Amygdala (tissue), 56 donors: ENCODE results near the gene CILP2.
A peak's percentile ranks its signal among the peaks of the same experiment; 100 is the strongest.

Experiments used
- DNase-seq, 56 donors: peaks; one replicate each; lab custom pipeline; 2025; lab: John Stamatoyannopoulos, UW

Gene CILP2

GRCh38 chr19:19540715-19541515 is 2.9 kb downstream of the CILP2 start:
- peak in 7 of 56 donors; percentile 10 to 47 (median 17) for DNase-seq

DNA sequence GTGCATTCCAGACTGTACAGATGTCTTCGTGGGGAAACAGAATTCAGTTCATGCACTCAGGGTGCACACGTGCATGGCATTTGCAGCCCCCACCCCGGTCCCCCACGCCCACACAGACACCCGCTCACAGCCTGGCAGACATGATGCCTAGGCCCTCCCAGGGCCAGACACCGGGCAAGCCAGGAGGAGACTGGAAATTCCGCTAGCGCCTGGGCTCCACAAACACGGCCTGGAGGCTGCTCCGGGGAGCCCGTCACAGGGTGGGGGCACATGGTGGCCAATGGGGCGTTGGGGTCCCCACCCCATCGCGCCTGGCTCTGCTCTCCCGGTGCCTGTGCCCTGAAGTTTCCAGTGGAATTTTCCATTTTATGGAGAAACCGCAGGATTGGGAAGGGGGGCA is 3.6 kb downstream of the CILP2 start:
- DNase-seq = no peak

DNA sequence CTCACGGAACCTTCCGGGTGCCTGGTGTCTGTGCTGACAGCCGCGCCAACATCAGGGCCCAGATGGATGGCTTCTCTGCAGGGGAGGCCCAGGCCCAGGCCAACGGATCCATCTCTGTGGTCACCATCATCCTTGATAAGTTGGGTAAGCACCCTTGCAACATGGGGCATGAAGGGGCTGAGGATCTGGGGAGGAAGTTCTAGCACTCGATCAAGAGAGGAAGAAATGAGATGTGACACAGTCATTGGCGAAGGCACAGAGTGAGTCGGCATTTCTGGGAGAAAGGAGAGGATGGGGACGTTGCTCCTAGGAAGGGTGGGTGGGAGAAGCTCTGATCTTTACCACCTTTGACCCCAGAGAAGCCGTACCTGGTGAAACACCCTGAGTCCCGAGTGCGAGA is 4.4 kb downstream of the CILP2 start:
- DNase-seq = no peak

DNA sequence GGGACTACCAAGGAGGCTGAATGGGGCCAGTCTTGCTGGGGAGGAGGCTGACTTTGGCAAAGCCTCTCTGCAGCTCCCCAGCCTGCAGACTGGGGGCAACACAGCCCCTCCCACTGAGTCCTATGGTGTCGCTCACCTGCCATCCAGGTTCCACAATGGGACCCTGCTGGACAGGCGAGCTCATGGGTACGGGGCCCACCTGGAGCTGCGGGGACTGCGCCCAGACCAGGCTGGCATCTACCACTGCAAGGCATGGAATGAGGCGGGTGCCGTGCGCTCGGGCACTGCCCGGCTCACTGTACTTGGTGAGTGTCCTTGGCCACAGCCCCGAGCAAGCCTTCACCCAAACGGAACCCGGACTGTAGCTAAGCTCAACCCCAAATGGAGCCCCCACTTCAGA is 5.0 kb downstream of the CILP2 start:
- no peak for DNase-seq

DNA sequence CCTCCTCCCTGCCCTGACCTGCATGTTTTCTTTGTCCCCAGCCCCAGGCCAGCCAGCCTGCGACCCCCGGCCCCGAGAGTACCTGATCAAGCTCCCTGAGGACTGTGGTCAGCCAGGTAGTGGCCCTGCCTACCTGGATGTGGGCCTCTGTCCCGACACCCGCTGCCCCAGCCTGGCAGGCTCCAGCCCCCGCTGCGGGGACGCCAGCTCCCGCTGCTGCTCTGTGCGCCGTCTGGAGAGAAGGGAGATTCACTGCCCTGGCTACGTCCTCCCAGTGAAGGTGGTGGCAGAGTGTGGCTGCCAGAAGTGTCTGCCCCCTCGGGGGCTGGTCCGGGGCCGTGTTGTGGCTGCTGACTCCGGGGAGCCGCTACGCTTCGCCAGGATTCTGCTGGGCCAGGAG is 5.6 kb downstream of the CILP2 start:
- no peak for DNase-seq

DNA sequence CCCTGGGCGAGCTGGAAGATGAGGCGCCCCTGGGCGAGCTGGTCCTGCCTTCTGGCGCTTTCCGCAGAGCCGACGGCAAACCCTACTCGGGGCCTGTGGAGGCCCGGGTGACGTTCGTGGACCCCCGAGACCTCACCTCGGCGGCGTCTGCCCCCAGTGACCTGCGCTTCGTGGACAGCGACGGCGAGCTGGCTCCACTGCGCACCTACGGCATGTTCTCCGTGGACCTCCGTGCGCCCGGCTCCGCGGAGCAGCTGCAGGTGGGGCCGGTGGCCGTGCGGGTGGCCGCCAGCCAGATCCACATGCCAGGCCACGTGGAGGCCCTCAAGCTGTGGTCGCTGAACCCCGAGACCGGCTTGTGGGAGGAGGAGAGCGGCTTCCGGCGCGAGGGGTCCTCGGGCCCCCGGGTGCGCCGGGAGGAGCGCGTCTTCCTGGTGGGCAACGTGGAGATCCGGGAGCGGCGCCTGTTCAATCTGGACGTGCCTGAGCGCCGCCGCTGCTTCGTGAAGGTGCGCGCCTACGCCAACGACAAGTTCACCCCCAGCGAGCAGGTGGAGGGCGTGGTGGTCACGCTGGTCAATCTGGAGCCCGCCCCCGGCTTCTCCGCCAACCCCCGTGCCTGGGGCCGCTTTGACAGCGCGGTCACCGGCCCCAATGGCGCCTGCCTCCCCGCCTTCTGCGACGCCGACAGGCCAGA is 6.3 kb downstream of the CILP2 start:
- no peak for DNase-seq

GRCh38 chr19:19544954-19545591 is 7.0 kb downstream of the CILP2 start:
- no peak for DNase-seq

DNA sequence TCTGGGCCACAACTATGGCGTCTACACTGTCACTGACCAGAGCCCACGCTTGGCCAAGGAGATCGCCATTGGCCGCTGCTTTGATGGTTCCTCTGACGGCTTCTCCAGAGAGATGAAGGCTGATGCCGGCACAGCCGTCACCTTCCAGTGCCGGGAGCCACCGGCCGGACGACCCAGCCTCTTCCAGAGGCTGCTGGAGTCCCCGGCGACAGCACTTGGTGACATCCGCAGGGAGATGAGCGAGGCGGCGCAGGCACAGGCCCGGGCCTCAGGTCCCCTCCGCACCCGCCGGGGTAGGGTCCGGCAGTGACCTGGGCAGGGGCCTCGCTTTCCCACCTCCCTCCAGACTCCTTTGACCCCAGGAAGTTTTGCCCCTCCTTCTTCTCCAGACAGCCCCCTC is 7.6 kb downstream of the CILP2 start:
- no peak for DNase-seq

DNA sequence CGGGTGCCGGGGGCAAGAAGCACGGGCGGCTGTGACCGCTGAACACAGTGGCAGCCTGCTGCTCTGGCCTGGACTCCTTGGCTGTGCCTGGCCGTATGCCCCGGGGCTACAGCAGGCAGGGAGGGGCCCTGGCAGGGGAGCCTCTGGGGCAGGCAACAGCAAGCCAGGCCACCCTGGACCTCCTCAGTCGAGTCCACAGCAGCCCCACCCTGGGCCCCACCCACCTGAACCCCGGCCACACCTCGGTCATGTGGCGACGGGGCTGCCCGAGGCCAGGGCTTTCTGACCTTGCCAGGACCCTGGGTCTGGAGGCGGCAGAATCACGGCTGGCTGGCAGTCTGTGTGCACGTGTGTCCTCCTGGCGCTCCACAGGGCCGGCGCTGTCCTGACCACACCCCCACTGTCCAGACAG is 8.7 kb downstream of the CILP2 start:
- peak in 1 of 56 donors; percentile 36 for DNase-seq

DNA sequence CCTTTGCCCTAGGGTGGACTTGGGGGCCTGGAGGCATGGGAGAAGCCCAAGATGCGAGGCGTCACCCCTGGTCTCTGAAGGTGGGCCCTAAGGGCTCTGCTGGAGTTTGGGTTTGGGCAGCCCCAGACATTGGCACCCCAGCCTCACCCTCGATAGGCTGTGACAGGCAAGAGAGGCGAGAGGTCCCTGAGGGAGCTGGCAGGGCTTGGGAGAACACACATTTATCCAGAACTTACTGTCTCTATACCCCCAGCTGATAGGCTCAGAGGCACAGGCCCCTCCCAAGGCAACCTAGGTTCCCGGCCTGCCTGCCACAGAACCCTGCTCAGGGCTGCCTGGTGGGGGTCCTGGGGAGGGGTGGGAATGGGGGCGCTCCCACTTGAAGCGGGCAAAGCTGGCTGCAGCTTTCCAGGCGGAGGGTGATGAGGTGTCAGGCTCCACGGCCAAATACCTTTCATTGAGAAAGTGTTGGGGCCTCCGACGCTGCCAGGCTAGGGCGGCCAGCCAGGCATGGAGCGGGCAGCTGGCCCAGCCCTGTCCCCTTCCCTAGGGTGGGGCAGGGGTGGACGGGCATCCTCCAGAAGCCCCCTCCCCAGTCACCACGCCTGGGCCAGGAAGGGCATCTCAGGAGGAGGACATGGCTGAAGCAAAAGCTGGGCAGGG is 9.7 kb downstream of the CILP2 start:
- DNase-seq = no peak

DNA sequence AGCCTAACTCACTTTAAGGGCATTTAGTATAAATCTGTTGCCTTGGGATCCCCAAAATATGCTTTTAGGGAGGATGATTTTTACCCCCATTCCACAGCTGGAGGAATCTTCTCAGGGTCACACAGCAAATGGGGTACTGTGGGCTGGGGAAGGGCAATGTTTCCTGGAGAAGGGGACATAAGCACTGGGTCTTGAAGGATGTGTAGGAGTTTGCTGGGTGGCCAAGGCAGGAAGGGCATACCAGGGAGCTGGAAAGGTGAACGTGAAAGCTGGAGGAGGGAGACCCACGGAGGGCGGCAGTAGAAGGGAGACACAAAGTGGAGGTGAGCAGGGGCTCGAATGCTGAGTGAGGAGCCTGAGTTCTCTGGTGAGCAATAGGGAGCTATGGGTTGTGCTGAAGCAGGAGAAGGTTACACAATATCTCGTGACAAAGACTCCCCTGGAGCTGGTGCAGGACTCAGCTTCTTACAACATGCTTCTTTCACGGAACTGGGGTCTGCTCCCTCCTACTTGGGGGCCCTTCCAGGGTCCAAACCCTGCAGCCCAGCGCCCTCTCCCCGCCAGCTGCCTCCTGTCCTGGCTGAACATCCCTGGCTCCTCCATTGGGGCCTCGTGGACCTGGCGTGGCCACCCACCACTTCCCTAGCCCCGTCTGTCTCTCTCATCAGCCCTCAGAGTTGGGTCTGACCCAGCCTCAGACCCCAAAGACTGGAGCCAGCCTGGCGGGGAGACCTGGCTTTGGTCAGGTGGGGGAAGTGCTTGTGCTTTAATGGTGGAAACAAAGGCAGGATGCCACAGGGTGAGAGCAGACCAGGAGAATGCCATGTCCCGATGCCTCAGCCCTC is 11.1 kb downstream of the CILP2 start:
- no peak for DNase-seq

GRCh38 chr19:19549804-19550464 is 11.9 kb downstream of the CILP2 start:
- no peak for DNase-seq

DNA sequence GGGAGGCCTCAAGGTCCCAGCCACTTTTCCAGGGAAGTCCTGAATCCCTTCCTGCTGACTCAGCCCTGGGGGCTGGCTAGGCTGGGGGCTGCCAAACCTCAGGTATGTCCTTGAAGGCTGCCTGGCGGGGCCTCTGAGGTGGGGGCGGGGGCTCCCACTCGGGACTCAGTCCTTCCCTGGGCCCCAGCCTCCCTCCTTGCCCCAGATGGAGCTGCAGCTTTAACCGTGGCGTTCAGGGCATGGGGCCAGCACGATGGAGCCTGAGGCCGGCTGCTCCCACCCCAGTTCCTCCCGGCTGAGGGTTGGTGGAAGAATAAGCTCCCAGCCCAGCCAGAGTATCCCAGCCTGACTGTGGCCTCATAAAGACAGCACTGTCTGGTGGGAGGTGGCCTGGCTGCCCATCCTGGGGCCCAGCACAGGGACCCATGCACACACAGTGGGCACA is 12.4 kb downstream of the CILP2 start:
- no peak for DNase-seq

DNA sequence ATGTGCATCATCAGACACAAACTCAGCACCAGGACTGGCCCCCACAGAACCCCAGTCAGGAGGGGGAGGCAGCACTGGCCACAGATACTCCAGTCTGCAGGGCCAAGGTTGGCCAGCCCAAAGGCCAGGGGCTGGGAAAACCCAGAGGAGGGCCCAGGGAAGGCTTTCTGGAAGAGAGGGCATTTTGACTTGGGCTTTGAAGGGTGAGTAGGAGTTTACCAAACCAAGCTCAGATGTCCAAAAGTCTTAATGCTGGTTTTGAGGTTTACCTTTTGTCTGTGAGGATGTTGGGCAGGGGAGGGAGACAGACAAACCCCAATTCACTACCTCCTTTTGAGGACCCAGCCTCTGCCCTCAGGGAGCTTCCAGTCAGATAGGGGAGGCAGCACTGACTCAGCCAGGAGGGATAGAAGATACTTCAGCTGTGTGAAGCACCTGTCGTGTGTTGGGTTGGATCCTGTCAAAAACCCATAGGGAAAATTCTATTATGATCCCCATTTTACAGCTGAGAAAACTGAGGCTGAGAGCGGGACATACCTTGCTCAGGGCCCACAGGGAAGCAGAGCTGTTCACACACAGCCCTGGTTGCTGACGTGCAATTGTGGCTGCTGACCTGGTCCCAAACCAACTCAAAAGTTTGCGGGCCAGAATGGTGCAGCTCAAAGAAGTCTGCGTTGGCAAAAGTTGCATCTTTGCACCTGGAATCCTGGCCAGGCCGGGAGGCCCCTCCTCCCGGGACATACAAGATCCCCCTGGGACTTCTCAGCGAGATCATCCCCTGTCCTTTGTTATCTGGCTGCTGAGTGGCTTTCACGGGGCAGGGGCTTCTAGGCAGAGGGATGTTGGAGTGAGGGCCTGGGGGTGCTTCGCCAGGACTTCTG is 13.1 kb downstream of the CILP2 start:
- no peak for DNase-seq

DNA sequence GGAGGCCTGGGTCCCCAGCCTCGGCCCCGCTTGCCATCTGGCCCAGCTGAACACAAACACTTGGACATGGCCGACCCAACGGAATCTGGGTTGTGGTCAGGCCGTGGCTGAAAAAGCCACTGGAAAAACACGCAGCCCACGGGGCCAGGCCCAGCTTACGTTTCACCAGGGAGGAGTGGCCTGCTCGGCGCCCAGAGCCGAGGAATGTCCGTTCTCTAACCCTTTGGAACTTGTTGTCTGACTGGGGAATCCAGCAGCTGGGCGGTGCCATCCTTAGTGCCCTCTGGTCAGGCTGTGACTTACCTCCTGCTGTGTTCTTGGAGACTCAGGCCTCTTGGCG is 13.8 kb downstream of the CILP2 start:
- no peak for DNase-seq

GRCh38 chr19:19552798-19553197 is 14.7 kb downstream of the CILP2 start:
- no peak for DNase-seq

DNA sequence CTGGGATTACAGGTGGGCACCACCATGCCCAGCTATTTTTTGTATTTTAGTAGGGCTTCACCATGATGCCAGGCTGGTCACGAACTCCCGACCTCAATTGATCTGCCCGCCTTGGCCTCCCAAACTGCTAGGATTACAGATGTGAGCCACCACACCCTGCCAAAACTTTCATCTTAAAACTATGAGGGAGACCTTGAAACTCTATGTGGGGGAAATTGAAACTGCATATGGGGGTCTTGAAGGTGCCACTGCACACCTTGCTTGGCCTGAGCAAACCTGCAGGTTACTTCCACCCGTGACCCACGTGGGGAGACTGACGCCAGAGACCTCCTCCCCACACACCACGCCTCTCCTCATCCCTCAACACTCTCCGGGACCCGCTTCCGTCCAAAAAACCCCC is 15.6 kb downstream of the CILP2 start:
- no peak for DNase-seq
